GM19351 (cell line): Measurements from ENCODE around the gene FAM241A.
"Not testable (repeated sequence)": the region's sequence is repeated elsewhere in the genome, so short reads cannot be mapped to it uniquely, and the experiment has no call there.

Experiments used
- ATAC-seq: cut with Tn5 transposase; IDR thresholded peaks from one replicate; pipeline ENCODE4 v1.9.1; 2021; ENCODE audit warnings: mild to moderate bottlenecking, moderate library complexity; ENCODE audit not compliant: unreplicated experiment

Gene FAM241A

DNA sequence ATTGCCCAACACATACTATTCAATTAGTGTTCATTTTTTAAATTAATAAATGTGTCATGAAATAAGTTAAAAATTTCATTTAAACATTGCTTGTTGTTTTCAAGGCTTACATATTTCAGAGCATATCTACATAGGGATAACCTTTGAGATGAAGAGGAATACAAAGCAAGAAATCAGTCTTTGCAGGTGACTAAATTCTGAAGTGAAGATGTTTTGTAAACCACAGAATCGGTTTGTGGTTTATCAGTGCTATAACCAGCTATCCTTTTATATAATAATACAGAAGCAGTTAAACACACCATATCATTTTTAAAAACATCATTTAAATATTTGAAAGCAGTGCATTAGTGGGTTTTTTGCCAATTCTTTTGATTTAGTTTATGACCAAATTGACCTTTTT is 26.9 kb downstream of the FAM241A start:
- ATAC-seq, result peak; percentile 77

DNA sequence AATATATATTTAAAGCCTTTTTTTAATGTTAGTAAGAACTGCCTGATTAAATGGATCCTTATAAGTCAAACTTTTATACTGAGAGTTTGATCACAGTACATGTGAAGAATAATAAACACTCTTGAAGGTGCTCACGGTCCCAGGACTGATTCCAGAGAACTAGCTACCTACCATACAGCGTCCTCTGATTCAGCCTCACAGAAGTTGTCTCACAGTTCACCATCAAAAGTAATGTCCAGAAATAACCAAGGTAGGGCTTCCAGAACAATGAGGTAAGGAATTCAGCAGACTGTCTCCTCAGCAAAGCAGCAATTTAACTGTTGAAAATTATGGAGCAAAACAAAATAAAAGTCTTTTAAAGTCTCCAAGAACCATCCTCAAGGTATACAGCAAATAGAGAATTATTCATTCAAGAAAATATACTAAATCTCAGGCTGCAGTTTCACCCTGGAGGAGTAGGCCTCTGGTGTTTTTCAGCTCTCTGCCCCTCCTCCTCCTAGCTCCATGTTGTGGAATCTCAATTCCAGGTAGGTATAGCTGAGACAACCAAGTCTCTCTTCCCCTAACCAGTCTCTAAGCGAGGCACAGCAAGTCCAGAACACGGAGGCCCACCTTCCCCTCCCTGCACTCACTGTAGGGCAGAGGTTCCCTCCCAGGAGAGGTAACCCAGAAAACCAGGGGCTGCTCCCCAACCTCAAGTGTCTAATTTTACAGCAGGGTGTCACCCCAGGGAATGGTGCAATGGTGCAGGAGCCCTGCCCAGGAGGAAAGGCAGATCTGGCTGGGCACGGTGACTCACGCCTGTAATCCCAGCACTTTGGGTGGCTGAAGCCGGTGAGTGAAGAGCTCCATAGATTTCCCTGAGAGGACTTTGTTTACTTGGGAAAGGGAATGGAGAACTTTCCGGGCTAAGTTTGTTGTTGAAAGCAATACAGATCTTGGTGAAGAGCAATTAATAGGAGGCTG is 28.6 kb downstream of the FAM241A start:
- ATAC-seq, result no peak

DNA sequence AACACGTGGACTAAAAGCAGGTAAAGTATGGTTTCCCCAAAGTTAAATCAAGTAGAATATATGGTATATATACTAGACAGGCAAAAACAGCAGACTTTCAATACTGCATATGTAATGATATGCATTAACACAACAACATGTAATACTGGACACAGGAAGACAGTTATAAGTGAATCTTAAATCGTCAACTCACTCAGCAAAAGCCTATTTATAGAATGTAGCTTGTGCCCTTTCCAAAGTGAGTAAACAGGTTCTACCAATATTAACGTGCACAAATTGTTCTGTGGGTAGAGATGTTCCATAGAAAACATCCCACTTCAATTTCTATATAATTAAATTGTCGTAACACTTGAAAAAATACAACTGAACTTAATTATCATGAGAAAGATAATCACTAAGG is 30.6 kb downstream of the FAM241A start:
- ATAC-seq, result no peak

DNA sequence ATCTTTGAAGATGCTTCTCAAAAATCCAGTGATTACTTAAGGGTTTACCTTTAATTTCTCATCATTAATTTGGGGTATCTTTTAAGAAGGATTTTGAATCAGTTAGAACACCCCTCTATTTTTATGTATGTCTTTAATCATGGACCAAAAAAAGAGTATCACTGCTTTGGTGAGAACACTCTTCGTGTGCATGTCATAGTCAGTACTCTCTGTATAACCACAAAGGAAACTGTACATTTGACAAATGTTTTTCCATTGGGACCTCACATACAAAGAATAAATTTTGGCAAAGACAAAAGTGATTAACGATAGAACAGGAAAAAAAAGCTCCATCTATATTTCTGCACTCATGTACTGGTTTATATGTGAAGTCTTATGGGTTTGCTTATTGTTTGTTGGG is 31.3 kb downstream of the FAM241A start:
- peak; percentile 41 for ATAC-seq

DNA sequence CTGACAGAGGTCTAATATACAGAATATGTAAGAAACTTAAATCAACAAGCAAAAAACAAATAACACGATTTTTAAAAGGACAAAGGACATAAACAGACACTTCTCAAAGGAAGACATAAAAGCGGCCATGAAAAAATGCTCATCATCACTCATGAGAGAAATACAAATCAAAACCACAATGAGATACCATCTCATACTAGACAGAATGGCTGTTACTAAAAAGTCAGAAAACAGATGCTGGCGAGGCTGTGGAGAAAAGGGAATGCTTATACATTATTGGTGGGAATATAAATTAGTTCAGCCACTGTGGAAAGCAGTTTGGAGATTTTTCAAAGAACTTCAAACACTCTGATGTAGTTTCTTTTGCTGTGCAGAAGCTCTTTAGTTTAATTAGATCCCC is 33.5 kb downstream of the FAM241A start:
- ATAC-seq, result not testable (repeated sequence)

DNA sequence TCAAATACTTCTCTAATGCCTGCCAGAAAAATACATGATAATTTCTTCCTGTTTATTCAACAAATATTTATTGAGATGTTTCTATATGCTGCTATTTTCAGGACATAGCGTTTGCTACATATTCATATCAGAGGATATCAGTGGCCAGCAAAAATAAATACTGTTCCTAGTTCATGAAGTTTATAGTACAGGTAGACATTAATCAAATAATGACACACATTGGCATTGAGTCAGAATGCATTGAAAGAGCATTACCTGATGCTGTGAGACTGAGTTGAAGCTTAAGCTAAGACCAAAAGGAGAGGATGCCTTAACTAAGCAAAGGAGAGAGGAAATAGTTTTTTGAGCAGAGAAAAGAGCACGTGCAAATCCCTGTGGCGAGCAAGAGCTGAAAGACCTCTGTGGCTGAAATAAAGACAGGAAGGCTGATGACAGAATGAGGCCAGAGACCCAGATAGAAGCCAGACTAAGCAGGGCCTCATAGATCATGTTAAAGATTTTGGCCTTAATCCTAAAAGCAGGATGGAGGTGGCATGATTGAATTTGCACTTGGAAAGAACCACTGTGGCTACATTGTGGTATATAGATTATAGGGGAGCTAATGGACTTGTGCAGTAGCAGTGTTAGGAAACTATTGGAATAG is 36.2 kb downstream of the FAM241A start:
- ATAC-seq, result no peak

DNA sequence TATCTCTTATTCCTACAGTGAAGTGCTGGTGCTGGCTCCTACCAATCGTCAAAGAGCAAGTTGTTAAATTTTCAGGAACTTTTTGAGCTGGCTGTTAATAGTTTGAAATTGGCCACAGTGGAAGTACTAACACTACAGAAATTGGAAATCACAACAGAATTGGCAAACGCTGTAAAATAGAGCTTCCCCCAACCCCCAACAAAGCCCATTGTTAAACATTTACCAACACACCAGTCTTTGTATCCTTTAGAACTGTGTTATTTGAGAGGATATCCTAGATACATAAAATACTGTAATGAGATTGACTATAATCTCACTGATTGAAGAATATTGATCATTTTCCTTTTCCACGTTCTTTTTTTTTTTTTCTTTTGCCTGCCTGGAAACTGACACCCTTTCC is 37.4 kb downstream of the FAM241A start:
- ATAC-seq, result no peak

DNA sequence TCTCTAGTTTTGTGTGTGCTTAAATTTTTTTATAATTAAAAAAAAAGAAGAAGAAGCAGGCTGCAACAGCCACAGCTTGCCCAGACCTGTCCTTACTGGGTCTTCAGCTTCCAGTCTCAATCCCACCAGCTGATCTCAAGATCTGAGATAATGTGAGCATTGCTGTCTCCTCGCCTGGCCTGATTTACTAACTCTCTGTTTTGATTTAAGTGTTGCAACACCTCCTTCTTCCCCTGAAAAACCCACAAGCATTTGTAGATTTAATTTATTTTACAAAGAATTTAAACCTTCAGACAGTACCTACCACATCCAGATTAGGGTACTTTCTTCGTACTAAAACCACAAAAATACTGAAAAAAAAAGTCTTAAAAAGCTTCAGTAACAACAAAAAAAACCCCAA is 38.0 kb downstream of the FAM241A start:
- ATAC-seq, result no peak

DNA sequence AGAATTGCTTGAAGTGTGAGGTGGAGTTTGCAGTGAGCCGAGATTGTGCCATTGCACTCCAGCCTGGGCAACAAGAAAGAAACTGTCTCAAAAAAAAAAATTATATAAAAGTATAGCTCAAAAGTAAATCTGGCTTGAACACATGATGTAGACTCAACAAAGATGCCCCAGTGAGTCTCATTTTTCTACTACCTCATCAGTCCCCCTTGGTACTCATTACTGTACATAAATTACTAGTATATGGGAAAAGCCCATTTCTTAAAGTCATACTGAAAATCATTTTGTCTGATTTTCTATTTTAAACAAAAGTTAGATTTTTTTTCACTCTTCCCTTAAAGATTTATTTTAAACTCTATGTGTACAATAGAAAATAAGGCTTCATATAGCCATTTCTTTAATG is 39.2 kb downstream of the FAM241A start:
- ATAC-seq, result no peak

DNA sequence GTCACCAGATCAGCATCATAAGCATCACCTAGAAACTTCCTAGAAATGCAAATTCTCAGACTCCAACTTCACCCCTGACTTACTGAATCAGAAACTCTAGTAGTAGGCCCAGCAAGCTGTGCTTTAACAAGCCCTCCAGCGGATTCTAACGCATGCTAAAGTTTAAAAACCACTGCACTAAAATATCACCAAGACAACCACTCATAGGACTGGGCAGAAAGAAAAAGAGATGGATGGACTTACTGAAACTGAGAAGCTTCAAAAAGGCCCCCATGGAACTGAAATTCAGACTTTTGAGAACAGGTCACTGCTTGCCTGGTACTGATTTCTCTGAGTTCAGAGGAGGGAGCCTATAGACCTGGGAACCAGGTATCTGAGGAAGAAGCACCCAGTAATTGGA is 40.1 kb downstream of the FAM241A start:
- ATAC-seq, result peak; percentile 70

DNA sequence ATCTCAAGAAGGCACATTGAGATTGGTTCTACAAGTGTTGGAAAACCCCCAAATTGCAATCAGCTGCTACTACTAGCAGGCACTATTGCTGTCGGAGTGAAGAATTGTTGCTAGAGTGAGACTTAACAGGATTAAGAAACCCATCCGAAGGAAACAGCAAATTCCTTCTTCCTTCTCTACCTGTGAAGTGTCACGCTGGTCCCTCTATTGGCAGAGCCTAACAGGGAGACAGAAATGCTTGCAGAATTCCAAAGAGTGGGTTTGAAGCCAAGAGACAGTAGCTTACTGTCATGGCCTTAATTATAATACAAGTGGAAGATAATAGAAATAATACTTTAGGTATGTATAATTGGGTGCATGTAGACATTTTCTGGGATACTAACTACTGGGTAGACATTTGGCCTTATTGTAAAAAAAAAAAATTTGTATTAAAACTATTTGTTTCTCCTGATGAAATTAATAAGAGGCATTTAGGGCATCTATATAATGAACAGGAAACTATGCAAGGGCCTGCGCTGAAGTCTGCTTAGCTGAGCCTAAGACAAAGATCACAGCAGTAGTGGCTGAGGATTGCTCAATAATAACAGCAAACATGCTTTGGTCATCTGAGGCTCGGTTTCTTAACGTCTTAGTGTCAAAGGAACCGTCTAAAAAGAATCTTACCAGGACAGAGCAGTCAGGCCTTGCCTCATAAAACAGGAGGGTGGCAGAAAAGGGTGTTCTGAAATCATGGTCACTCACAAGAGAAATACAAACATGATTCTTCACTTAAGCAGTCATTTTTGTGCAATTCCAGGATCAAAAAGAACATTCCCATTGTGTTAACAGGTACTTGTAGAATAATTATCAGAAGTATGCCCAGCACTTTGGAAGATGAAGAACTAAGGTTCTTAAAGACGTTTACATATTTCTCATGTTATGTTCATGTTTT is 40.8 kb downstream of the FAM241A start:
- ATAC-seq, result no peak

DNA sequence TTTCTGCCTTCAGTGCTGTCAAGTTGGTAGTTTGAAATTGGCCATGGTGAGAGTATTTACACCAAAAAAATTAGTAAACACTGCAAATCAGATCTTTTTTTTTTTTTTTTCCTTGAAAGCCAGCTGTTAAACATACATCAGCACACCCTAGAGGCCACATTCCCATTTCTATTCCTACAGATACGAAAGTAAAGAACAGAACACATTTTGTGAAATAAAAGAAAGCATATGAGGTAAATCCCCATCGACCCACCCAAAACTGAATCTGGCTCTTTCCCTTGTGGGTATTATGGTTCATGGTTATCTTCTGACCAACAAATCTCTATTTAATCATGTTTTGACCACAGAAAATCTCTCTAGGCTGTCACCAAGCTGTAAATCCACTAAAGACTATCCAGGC is 44.5 kb downstream of the FAM241A start:
- no peak for ATAC-seq

DNA sequence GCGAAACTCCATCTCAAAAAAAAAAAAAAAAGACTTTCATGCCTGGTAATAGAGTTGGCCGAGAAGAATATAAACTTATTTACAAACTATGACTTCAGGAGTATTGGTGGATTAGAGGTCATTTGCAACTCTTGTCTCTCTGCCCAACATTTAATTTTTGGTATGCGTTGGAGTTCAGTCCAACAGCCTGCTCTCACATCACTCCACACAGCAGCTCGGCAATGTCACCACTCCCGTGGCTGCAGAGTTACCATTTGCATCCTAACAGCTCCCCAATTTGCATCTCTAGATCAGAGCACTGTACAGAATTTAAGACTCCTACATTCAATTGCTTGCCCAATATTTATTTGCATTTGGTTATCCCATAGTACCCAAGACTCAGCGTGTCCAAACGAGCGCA is 45.4 kb downstream of the FAM241A start:
- no peak for ATAC-seq

DNA sequence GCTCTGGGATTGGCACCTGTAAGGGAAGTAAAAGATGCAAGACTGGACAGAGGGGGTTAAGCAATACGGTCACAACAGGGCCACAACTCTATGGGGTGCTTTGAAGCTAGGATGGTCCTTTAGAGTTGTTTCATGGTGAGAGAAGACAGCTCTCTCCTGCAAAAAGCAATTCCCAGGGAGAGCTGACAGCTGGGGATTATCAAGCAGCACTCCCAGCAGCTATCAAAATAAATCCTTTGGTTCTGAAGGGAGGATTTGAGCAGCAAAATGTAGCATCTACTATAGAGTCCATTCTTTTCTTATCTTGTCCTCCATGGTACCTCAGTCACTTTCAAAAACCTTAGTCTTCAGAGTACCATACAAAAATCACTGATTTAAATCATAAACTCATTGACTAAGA is 51.2 kb downstream of the FAM241A start:
- ATAC-seq, result no peak

DNA sequence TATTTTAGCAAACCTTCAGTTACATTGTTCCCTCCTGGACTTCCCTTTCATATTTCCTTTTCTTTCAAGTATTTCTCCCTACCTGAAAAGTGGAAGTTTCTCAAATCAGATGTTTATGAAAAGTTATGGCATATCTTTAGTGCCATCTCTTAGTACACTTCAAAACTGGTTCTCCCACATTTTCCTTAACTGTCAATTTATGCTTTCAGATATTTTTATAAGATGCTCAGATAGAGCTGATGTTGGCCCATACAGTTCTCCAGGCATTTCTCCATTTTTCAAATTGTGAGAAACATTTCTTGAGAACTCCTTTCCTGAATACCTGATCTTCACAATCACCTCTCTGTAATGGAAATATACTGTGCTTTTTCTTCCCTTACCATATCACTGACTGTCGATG is 53.8 kb downstream of the FAM241A start:
- ATAC-seq, result peak; percentile 8

DNA sequence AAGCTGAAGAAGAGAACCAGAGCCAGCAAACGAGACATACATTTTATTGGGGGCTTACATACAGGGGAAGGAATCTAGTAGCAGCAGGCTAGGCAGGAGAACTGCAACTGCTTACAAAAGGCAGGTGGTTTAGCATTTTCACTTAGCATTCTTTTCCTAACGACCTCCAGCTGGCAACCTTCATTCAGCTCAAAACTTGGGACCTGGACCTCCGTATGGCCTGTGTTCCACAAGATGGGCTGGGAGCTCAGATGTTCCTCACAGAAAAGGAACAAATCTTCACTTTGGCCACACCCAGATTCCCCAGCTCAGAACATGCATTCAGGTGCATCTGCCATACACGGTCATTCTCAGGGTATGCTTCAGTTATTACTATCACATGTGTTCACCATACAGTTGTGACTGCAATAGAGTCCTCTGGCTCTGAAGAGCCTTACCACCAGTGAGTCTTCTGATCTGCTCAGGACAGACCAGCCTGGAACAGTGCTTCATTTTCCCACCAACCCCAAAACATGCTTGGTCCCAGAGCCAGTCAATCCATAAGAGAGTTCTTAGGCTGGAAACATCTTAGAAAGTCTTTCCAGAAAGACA is 56.8 kb downstream of the FAM241A start:
- peak; percentile 39 for ATAC-seq

DNA sequence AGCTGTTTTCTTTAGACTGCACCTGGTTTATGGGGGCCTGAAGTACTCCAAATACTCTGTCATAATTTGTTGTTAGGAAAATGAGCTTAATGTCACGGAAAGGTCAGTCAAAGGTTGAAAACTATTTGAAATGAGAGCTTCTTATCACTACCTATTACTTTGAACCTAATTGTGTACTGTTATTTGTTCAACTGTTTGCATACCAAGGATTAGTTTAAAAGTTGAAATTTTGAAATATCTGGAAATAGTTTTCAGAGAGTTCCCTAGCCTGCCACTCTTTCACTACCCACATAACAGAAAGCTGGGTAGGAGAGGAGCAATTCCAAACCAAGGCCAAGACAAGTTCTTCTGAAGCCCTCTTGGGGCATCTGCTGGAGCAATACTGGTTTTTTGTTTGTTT is 58.3 kb downstream of the FAM241A start:
- no peak for ATAC-seq

DNA sequence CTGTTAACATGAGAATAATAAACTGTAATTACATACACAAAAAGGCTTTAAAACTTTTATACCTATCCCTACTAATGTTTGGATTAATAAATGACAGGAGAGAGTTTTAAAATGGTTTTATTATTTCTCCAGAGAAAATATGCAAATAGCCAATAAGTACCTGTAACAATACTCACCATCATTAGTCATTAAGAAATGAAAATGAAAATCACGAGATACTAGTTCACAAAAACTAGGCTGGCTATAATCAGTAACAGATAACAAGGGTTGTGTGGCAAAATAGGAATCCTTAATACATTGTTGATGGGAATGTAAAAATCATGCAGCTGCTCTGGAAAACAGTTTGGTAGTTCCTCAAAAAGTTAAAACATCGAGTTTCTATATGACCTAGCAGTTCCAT is 61.2 kb downstream of the FAM241A start:
- no peak for ATAC-seq

DNA sequence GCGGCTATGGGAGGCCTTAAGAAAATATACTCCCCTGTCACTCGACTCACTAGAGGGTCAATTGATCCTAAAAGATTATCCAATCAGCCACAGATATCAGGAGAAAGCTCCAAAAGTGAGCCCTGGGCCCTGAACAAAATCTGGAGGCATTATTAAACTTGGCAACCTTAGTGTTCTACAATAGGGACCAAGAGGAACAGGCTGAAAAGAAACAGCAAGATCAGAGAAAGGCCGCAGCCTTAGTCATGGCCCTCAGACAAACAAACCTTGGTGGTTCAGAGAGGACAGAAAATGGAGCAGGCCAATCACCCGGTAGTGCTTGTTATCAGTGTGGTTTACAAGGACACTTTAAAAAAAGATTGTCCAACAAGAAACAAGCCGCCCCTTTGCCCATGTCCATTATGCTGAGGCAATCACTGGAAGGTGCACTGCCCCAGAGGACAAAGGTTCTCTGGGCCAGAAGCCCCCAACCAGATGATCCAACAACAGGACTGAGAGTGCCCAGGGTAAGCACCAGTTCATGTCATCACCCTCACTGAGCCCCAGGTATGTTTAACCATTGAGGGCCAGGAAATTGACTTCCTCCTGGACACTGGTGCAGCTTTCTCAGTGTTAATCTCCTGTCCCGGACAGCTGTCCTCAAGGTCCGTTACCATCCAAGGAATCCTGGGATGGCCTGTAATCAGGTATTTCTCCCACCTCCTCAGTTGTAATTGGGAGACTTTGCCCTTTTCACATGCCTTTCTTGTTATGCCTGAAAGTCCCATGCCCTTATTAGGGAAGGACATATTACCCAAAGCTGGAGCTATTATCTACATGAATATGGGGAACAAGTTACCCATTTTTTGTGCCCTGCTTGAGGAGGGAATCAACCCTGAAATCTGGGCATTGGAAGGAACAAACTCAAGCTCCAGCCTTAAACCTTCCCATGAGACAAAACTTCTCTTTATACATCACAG is 63.2 kb downstream of the FAM241A start:
- ATAC-seq, result not testable (repeated sequence)

DNA sequence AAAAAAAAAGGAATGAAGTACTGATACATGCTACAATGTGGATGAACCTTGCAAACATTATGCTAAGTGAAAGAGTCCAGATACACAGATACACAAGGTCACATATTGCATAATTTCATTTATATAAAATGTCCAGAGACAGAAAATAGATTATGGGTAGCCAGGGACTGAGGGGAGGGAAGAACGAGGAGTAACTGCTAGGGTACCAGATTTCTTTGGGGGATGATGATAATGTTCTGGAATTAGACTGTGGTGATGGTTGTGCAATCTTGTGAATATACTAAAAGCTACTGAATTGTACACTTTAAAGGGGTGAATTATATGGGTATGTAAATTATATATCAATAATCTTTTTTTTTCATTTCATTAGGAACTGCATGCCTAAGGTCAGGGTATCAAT is 65.5 kb downstream of the FAM241A start:
- ATAC-seq, result no peak
